GM20000 (cell line): ENCODE measurements around the gene ATXN7L3B.

ENCODE experiments used
- DNase-seq: peaks from one replicate; pipeline ENCODE4 v3.0.0; 2012; ENCODE audit warnings: low spot score
- TF ChIP-seq, protein P1 (sequence below): IDR thresholded peaks from 2 replicates; pipeline ENCODE4 v1.5.1; 2012; ENCODE audit warnings: mild to moderate bottlenecking, control low read depth; ENCODE audit errors: extremely low read depth, missing control alignments

ATXN7L3B gene

GRCh38 chr12:74552201-74552600, 14.6 kb downstream of the ATXN7L3B start:
- DNase-seq = no peak
- TF ChIP-seq, protein P1, sequence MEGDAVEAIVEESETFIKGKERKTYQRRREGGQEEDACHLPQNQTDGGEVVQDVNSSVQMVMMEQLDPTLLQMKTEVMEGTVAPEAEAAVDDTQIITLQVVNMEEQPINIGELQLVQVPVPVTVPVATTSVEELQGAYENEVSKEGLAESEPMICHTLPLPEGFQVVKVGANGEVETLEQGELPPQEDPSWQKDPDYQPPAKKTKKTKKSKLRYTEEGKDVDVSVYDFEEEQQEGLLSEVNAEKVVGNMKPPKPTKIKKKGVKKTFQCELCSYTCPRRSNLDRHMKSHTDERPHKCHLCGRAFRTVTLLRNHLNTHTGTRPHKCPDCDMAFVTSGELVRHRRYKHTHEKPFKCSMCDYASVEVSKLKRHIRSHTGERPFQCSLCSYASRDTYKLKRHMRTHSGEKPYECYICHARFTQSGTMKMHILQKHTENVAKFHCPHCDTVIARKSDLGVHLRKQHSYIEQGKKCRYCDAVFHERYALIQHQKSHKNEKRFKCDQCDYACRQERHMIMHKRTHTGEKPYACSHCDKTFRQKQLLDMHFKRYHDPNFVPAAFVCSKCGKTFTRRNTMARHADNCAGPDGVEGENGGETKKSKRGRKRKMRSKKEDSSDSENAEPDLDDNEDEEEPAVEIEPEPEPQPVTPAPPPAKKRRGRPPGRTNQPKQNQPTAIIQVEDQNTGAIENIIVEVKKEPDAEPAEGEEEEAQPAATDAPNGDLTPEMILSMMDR = no peak

- TF ChIP-seq, protein P1 = no peak
- DNase-seq = no peak
These were observed 22.1 kb downstream of the ATXN7L3B start for GRCh38 chr12:74559728-74560127.

- TF ChIP-seq, protein P1 = no peak
- no peak for DNase-seq
These were observed 26.3 kb downstream of the ATXN7L3B start for GRCh38 chr12:74563927-74564326.

GRCh38 chr12:74578486-74578885, 40.9 kb downstream of the ATXN7L3B start:
- no peak for DNase-seq
- TF ChIP-seq, protein P1 = no peak

GRCh38 chr12:74579446-74579845, 41.8 kb downstream of the ATXN7L3B start:
- no peak for DNase-seq
- TF ChIP-seq, protein P1 = no peak

DNA sequence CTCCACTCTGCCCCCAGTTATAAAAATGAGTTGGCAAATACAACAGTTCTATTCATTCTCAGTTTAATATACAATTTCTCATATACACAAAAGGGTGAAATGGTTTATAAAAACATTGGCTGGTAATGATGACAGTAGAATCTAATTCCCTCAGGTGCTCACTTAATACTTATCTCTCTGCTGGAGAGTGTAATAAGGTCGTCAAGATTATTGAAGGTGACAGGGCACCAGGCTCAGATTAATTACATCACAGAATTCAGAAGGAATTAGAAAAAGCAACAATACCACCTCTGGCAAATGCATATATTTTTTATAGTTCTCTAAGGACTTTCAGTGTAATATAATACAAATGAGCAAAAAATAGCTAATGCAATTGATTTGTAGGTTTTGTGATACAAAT, 42.3 kb downstream of the ATXN7L3B start:
- no peak for DNase-seq
- TF ChIP-seq, protein P1 = no peak

DNA sequence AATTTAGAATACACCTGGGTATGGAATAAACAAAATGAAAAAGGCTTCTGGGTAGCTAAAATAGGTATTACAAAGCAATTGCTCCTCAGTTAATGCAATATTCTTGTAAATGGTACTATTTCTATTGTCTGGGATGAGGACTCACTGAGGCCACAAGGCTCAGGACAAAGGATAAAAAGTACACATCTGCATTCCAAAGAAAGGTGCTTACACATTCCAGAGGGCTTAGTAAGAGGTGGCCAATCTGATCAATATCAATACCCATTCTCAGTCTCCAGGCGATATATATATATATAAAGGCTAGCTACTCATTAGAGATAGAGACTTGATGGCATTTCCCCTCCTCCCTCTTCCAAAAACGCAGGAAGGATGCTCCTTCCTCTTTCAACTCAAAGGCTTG, 43.8 kb downstream of the ATXN7L3B start:
- TF ChIP-seq, protein P1 = no peak
- DNase-seq = no peak
